Spleen (tissue), 11 donors: Measurements from ENCODE around the gene MRPL23. TPM values are rescaled to one million over a fixed set of nuclear protein-coding genes. Genes with fewer than 3 reads are reported as not detected.
A peak's percentile ranks its signal among the peaks of the same experiment; 100 is the strongest.

ENCODE experiments used
- DNase-seq: peaks from one replicate; pipeline ENCODE4 v3.0.0-alpha.2; 2020
- H3K27ac ChIP-seq, 8 donors: fragments of 200-600 bp; sonication (generic) in 7 of 8; 1 replicate in 4 of 8; 2 replicates in 4 of 8; pipeline versions ENCODE4 v1.5.0 to v1.8.0; 2016 to 2021; ENCODE audit warnings: inconsistent platforms in 4 of 8, mild to moderate bottlenecking in 4 of 8, moderate library complexity in 1 of 8
- H3K27me3 ChIP-seq, 7 donors: fragments of 200-600 bp; sonication (generic) in 6 of 7; replicated peaks in 1 of 7; 1 replicate in 4 of 7; 2 replicates in 3 of 7; pipeline versions ENCODE4 v1.5.0 to v1.8.0; 2016 to 2021; ENCODE audit warnings: inconsistent platforms in 3 of 7, mild to moderate bottlenecking in 1 of 7
- H3K36me3 ChIP-seq, 6 donors: fragments of 200-600 bp; sonication (generic) in 5 of 6; 1 replicate in 4 of 6; 2 replicates in 2 of 6; pipeline versions ENCODE4 v1.5.0 to v1.8.0; 2016 to 2021; ENCODE audit warnings: inconsistent platforms in 2 of 6
- H3K4me1 ChIP-seq, 6 donors: fragments of 200-600 bp; sonication (generic) in 5 of 6; 1 replicate in 3 of 6; 2 replicates in 3 of 6; pipeline versions ENCODE4 v1.5.0 to v1.8.0; 2016 to 2021; ENCODE audit warnings: inconsistent platforms in 3 of 6
- H3K4me3 ChIP-seq, 8 donors: fragments of 200-600 bp; sonication (generic) in 7 of 8; 1 replicate in 4 of 8; 2 replicates in 4 of 8; pipeline versions ENCODE4 v1.5.0 to v1.8.0; 2016 to 2021; ENCODE audit warnings: inconsistent platforms in 4 of 8, mild to moderate bottlenecking in 4 of 8, moderate library complexity in 2 of 8
- H3K9me3 ChIP-seq, 8 donors: fragments of 200-600 bp; sonication (generic) in 7 of 8; 1 replicate in 4 of 8; 2 replicates in 4 of 8; pipeline versions ENCODE4 v1.5.0 to v1.8.0; 2016 to 2021; ENCODE audit warnings: inconsistent platforms in 4 of 8
- CTCF ChIP-seq, 11 experiments: fragments of 200-600 bp in 7 of 11; fragments of 450-650 bp in 4 of 11; sonication (generic) in 4 of 11; IDR thresholded peaks in 8 of 11; conservative IDR thresholded peaks in 3 of 11; 1 replicate in 7 of 11; 2 replicates in 4 of 11; pipeline versions ENCODE4 v1.4.0 to v1.8.0; 2016 to 2021; ENCODE audit warnings: antibody characterized with exemption in 11 of 11, inconsistent platforms in 4 of 11, mild to moderate bottlenecking in 1 of 11
- POLR2A ChIP-seq, 3 donors: fragments of 450-650 bp; IDR thresholded peaks; one replicate each; pipeline ENCODE4 v1.5.1; 2017; ENCODE audit warnings: antibody characterized with exemption in 3 of 3, mild to moderate bottlenecking in 1 of 3
- POLR2AphosphoS5 ChIP-seq, 3 donors: sonication (generic); formaldehyde crosslinking; IDR thresholded peaks; one replicate each; pipeline ENCODE4 v1.5.1; 2017; ENCODE audit warnings: antibody characterized with exemption in 3 of 3
- WGBS, 5 donors: extraction: QIAGEN DNeasy Blood & Tissue Kit in 3 of 5; methylation state at CpG; one replicate each; pipeline versions ENCODE4 v1.1.5 to v1.1.7; 2013 to 2018; 5-methylcytosine and 5-hydroxymethylcytosine counted together
- intact Hi-C: fragments of 100-400 bp; cut with DNase I; formaldehyde crosslinking; loops from one replicate; pipeline ENCODE4 v1.15.0; 2023; ENCODE audit warnings: low total_unique reads
- polyA plus RNA-seq, 3 donors: library from polyadenylated mRNA; stranded (reverse); fragments of 200-250 nt; gene quantifications; one replicate each; pipeline ENCODE4 v1.2.1, GENCODE V29; 2013
- total RNA-seq, 7 donors: library from RNA; depleted of rRNA in 3 of 7; stranded (reverse); fragments of >200 nt in 3 of 7; fragmentation: NEBNext Ultra II Directional in 4 of 7; extraction: Animal tissue kit (Norgen Biotek cat#: 25700) in 4 of 7; gene quantifications; one replicate each; pipeline versions ENCODE4 v1.1.0 to v1.2.1, GENCODE V29; 2016 to 2021
- donor health status: healthy with polysubstance abuse.
- donor health status: DM: no; HTN: no; CAD: no; lungs with moderate emphysema.
- donor health status: DM: no; HTN: no; CAD: no.
- donor health status: Bipolar disorder and iron deficiency.
- donor health status: healthy.
- donor health status: DM: no; HTN: no; CAD: no.
- donor health status: DM: yes; HTN: yes; CAD: no.

The MRPL23 gene
- total and polyA plus RNA-seq, 10 donors, result 32.5 to 160 (median 54.0) TPM

DNA sequence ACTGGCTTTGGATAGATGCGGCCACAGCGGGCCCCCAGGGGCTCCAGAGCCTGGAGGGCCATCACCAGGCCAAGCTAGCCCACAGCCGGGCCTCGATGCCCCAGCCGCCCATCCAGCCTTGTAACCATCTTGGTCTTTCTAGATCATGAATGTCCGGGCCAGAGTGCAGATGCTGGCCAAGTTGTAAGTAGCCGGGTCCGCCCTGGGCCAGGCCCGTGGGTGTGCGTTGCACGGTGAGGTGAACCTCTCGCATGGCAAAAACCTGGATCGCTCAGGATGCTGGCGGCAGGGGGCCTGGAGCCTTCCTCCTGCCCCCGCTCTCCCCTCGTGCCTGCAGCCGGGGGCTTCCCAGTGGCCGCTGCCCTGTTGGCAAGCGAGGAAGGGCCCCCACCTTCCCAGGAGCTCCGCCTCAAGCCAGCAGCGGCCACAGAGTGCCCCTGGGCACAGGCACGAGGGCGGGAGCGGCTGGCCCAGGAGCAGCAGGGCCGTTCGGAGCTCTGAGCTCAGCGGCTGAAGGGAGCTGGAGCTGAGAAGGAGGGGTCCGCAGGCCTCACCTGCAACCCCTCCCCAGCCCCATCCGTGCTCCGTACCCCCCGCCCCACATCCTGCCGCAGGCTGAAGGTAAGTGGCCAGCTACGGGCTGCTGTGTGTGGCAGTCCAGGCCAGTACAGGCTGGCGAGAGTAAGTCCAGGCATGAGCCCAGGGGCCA is 10.9 kb upstream of the MRPL23 start:
- intact Hi-C loops, result no loop called here
- Histone ChIP-seq H3K9me3 (no peaks in the 10 kb centered on the region), H3K4me3 (no peak overlapping the region), H3K36me3 (no peaks in the 10 kb centered on the region), H3K27me3 (peaks cover 0 to 28% (median 0%) of the 10 kb centered on the region in 7 donors), H3K4me1 (peaks cover 0 to 10% (median 6%) of the 10 kb centered on the region in 6 donors), H3K27ac (no peak overlapping the region)
- peak; percentile 68 for DNase-seq
- TF ChIP-seq CTCF (IDR thresholded peaks at IDR 0.05 in 8 of 11, conservative IDR thresholded peaks at IDR 0.05 in 3 of 11) (no peak), POLR2AphosphoS5 (IDR thresholded peaks at IDR 0.05) (no peak), POLR2A (IDR thresholded peaks at IDR 0.05) (no peak)
- WGBS, 5 donors, result 91 to 92% (median 92%) methylated on average over 33 to 34 of the region's 34 CpGs; no CpG with 5 or more reads in 1 of the 5 donors

- DNase-seq, result peak; percentile 76
- TF ChIP-seq POLR2AphosphoS5 (IDR thresholded peaks at IDR 0.05), result no peak
- TF ChIP-seq POLR2A (IDR thresholded peaks at IDR 0.05), result no peak
- no peak for TF ChIP-seq CTCF (IDR thresholded peaks at IDR 0.05 in 8 of 11, conservative IDR thresholded peaks at IDR 0.05 in 3 of 11)
These were observed 10.1 kb upstream of the MRPL23 start for GRCh38 chr11:1936781-1937615.

DNA sequence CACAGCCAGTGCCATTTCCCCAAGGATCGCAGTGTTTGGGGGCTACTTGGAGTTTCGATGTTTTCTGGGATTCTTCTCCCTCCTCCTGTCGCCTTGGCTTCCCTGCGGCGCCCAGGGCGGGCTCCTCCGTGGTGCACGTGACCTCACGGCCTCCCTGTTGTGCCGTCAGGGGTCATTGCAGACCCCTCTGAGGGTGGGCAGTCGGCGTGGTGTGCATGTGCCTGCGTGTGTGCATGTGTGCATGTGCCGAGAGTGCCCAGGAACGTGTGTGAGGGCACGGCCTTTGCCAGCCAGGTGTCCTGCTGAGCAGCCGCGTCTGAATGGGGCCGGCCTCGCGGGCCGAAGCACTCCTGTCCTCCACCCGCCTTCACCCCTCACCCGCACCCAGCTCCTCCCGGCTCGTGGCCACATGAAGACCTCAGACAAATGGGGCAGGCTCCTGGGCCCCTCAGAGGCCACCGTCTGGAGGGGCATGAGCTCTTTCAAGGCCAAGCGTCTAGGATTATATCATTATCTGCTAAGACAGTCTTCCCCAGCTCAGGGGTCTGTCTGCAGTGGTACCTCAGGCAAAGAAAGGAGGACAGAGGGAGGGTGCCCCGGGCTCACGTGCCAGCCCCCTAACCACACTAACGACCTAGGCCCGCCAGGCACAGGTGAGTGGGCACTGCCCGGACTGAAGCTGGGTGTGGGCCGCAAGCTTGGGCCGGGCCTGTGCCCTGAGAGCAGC is 9.4 kb upstream of the MRPL23 start:
- 84 to 90% (median 86%) methylated on average over 16 to 35 of the region's 35 CpGs for WGBS, 5 donors
- H3K27ac ChIP-seq, result no peak overlapping the region
- TF ChIP-seq CTCF (IDR thresholded peaks at IDR 0.05 in 8 of 11, conservative IDR thresholded peaks at IDR 0.05 in 3 of 11) (no peak), POLR2AphosphoS5 (IDR thresholded peaks at IDR 0.05) (no peak), POLR2A (IDR thresholded peaks at IDR 0.05) (no peak)
- peaks cover 0 to 19% (median 0%) of the 10 kb centered on the region in 7 donors for H3K27me3 ChIP-seq
- intact Hi-C loops, result no loop called here
- no peaks in the 10 kb centered on the region for H3K36me3 ChIP-seq
- H3K4me1 ChIP-seq, result peaks cover 0 to 9% (median 6%) of the 10 kb centered on the region in 6 donors
- no peaks in the 10 kb centered on the region for H3K9me3 ChIP-seq
- DNase-seq, result peak; percentile 62
- no peak overlapping the region for H3K4me3 ChIP-seq

More at GRCh38 chr11:1936781-1937615, 10.1 kb upstream of the MRPL23 start:
- intact Hi-C loops, result no loop called here
- Histone ChIP-seq H3K27ac (no peak overlapping the region), H3K4me1 (peaks cover 0 to 9% (median 6%) of the 10 kb centered on the region in 6 donors), H3K27me3 (peaks cover 0 to 23% (median 0%) of the 10 kb centered on the region in 7 donors), H3K36me3 (no peaks in the 10 kb centered on the region), H3K4me3 (no peak overlapping the region), H3K9me3 (no peaks in the 10 kb centered on the region)
- 83 to 93% (median 91%) methylated on average over 15 to 34 of the region's 34 CpGs for WGBS, 5 donors
